ENCODE measurements around the gene SAG. TPM values are rescaled to one million over a fixed set of nuclear protein-coding genes. Genes with fewer than 3 reads are reported as not detected.

The SAG gene
- 0.80 TPM in 1 of 2 replicates, not detected in the other for total RNA-seq (2014; rRNA removed; shearing (Covaris generic))

GRCh38 chr2:233307565-233307964 lies at the start of gene SAG:
SAG (plus strand) TSS chr2:233307816; CDS start chr2:233309190, 1,374 bp downstream.
- in situ Hi-C loops (cut with HindIII; ENCODE audit: low sequenced_read_pairs), result no loop called here
- DNase-seq (ENCODE audit: low spot score), result no peak

GRCh38 chr2:233258211-233258610 lies 49.4 kb upstream of the SAG start:
- in situ Hi-C loops (cut with HindIII; ENCODE audit: low sequenced_read_pairs), result no loop called here
- DNase-seq (ENCODE audit: low spot score), result peak; percentile 90

GRCh38 chr2:233259730-233260129 lies 47.9 kb upstream of the SAG start:
- DNase-seq (ENCODE audit: low spot score), result no peak
- in situ Hi-C loops (cut with HindIII; ENCODE audit: low sequenced_read_pairs), result no loop called here

GRCh38 chr2:233260661-233261060 lies 47.0 kb upstream of the SAG start:
- no peak for DNase-seq (ENCODE audit: low spot score)

GRCh38 chr2:233261819-233262555 lies 45.6 kb upstream of the SAG start:
- in situ Hi-C loops (cut with HindIII; ENCODE audit: low sequenced_read_pairs), result no loop called here

More at GRCh38 chr2:233260661-233261060, 47.0 kb upstream of the SAG start:
- in situ Hi-C loops (cut with HindIII; ENCODE audit: low sequenced_read_pairs), result no loop called here

GRCh38 chr2:233262562-233262961 lies 45.1 kb upstream of the SAG start:
- in situ Hi-C loops (cut with HindIII; ENCODE audit: low sequenced_read_pairs), result no loop called here
- DNase-seq (ENCODE audit: low spot score), result no peak

More at GRCh38 chr2:233261819-233262555, 45.6 kb upstream of the SAG start:
- no peak for DNase-seq (ENCODE audit: low spot score)

GRCh38 chr2:233263045-233263570 lies 44.5 kb upstream of the SAG start:
- in situ Hi-C loops (cut with HindIII; ENCODE audit: low sequenced_read_pairs), result no loop called here
- DNase-seq (ENCODE audit: low spot score), result peak; percentile 68

- DNase-seq (ENCODE audit: low spot score), result peak; percentile 51
- in situ Hi-C loops (cut with HindIII; ENCODE audit: low sequenced_read_pairs), result no loop called here
Observed at GRCh38 chr2:233264667-233265066, 42.9 kb upstream of the SAG start.

GRCh38 chr2:233265899-233266431 lies 41.7 kb upstream of the SAG start:
- no peak for DNase-seq (ENCODE audit: low spot score)
- in situ Hi-C loops (cut with HindIII; ENCODE audit: low sequenced_read_pairs), result no loop called here

- no peak for DNase-seq (ENCODE audit: low spot score)
- in situ Hi-C loops (cut with HindIII; ENCODE audit: low sequenced_read_pairs), result no loop called here
Observed at GRCh38 chr2:233266481-233266880, 41.1 kb upstream of the SAG start.

- in situ Hi-C loops (cut with HindIII; ENCODE audit: low sequenced_read_pairs), result no loop called here
- no peak for DNase-seq (ENCODE audit: low spot score)
Observed at GRCh38 chr2:233267516-233268245, 39.9 kb upstream of the SAG start.

GRCh38 chr2:233270366-233270765 lies 37.2 kb upstream of the SAG start:
- DNase-seq (ENCODE audit: low spot score), result no peak
- in situ Hi-C loops (cut with HindIII; ENCODE audit: low sequenced_read_pairs), result no loop called here

- DNase-seq (ENCODE audit: low spot score), result no peak
- in situ Hi-C loops (cut with HindIII; ENCODE audit: low sequenced_read_pairs), result no loop called here
Observed at GRCh38 chr2:233270951-233271350, 36.7 kb upstream of the SAG start.

GRCh38 chr2:233271693-233272092 lies 35.9 kb upstream of the SAG start:
- in situ Hi-C loops (cut with HindIII; ENCODE audit: low sequenced_read_pairs), result no loop called here

GRCh38 chr2:233273120-233273519 lies 34.5 kb upstream of the SAG start:
- DNase-seq (ENCODE audit: low spot score), result no peak
- in situ Hi-C loops (cut with HindIII; ENCODE audit: low sequenced_read_pairs), result no loop called here

More at GRCh38 chr2:233271693-233272092, 35.9 kb upstream of the SAG start:
- DNase-seq (ENCODE audit: low spot score), result no peak

GRCh38 chr2:233275223-233275622 lies 32.4 kb upstream of the SAG start:
- DNase-seq (ENCODE audit: low spot score), result peak; percentile 78
- in situ Hi-C loops (cut with HindIII; ENCODE audit: low sequenced_read_pairs), result no loop called here

GRCh38 chr2:233278921-233279320 lies 28.7 kb upstream of the SAG start:
- in situ Hi-C loops (cut with HindIII; ENCODE audit: low sequenced_read_pairs), result no loop called here
- no peak for DNase-seq (ENCODE audit: low spot score)

- in situ Hi-C loops (cut with HindIII; ENCODE audit: low sequenced_read_pairs), result no loop called here
Observed at GRCh38 chr2:233280114-233280693, 27.4 kb upstream of the SAG start.

GRCh38 chr2:233281553-233281952 lies 26.1 kb upstream of the SAG start:
- no peak for DNase-seq (ENCODE audit: low spot score)
- in situ Hi-C loops (cut with HindIII; ENCODE audit: low sequenced_read_pairs), result no loop called here

More at GRCh38 chr2:233280114-233280693, 27.4 kb upstream of the SAG start:
- DNase-seq (ENCODE audit: low spot score), result no peak

Measured in G401 (cell line).